Epithelial cell of prostate (primary cell): Measurements from ENCODE around the gene EEF1AKMT3.

Source experiments
- DNase-seq: peaks from one replicate; pipeline ENCODE4 v3.0.0-alpha.2; 2011; ENCODE audit warnings: low read depth, low spot score
- H3K27ac ChIP-seq: fragments of 450-650 bp; 2 replicates; pipeline ENCODE4 v1.5.1; 2017; ENCODE audit warnings: mild to moderate bottlenecking

Gene EEF1AKMT3

GRCh38 chr12:57829025-57829777 lies 56.8 kb downstream of the EEF1AKMT3 start:
- DNase-seq: no peak
- H3K27ac ChIP-seq: no peak overlapping the region

DNA sequence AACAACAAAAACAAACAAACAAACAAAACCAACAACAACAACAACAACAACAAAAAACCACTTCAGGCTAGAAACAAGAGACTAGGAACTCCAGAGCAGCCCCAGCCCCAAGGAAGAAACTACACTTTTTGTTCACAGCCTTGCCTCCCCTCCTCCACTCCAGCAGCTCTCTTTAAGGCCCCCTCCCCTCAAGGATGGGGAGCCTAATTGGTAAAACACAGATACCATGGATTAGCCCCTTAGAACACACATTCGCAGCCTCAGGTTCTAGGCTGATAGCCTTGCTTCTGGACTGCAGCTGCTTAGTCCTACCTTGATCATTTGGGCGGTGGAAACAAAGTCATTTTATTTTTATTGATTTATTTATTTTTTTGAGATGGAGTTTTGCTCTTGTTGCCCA lies 58.0 kb downstream of the EEF1AKMT3 start:
- DNase-seq: no peak
- no peak overlapping the region for H3K27ac ChIP-seq
